Effector memory CD4-positive, alpha-beta T cell (primary cell): ENCODE results near the gene PPP3CB.

Source experiments
- DNase-seq, 3 donors: peaks; one replicate each; pipeline ENCODE4 v3.0.0-alpha.2; 2020
- H3K27ac ChIP-seq: 2 replicates; pipeline ENCODE4 v1.7.0; 2013; ENCODE audit warnings: mild to moderate bottlenecking, low read length, moderate library complexity; ENCODE audit not compliant: insufficient read depth, poor library complexity, severe bottlenecking
- H3K27me3 ChIP-seq: replicated peaks from 2 replicates; pipeline ENCODE4 v1.7.0; 2013; ENCODE audit warnings: mild to moderate bottlenecking, low read length; ENCODE audit not compliant: insufficient read depth, control insufficient read depth, poor library complexity, severe bottlenecking
- H3K36me3 ChIP-seq: 2 replicates; pipeline ENCODE4 v1.7.0; 2013; ENCODE audit warnings: mild to moderate bottlenecking, low read length, moderate library complexity; ENCODE audit not compliant: control insufficient read depth, insufficient read depth
- H3K4me1 ChIP-seq: 2 replicates; pipeline ENCODE4 v1.7.0; 2013; ENCODE audit warnings: low read length, mild to moderate bottlenecking; ENCODE audit not compliant: control insufficient read depth, insufficient read depth, poor library complexity, severe bottlenecking
- H3K4me3 ChIP-seq: 2 replicates; pipeline ENCODE4 v1.7.0; 2013; ENCODE audit warnings: low read length, low read depth, mild to moderate bottlenecking; ENCODE audit not compliant: insufficient read depth, poor library complexity, severe bottlenecking
- H3K9me3 ChIP-seq: 2 replicates; pipeline ENCODE4 v1.7.0; 2013; ENCODE audit warnings: mild to moderate bottlenecking, low read length, moderate library complexity; ENCODE audit not compliant: control insufficient read depth

PPP3CB gene

DNA sequence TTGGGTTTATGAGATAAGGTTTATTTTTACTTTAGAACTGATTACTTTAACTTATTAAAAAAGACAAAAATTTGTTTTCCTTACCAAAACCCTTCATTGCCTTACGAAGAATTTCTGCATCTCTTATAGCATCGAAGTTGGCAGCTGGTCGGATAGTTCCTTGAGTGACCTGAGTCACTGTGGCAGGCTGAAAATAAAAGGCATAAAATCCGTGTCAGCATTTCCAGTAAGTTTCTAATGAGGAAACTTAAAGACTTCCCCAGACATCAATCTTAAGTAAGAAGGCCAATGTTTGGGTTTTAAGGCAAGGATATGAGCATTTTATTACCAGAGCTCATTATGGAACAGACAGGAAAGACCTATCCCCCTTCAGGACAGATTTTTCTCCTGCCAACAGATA lies 107.6 kb downstream of the PPP3CB start:
- DNase-seq = no peak
- no peaks in the 10 kb centered on the region for H3K9me3 ChIP-seq
- H3K4me3 ChIP-seq = no peak overlapping the region
- no peak overlapping the region for H3K27ac ChIP-seq
- no peaks in the 10 kb centered on the region for H3K4me1 ChIP-seq
- H3K27me3 ChIP-seq = no peaks in the 10 kb centered on the region
- peaks cover 58% of the 10 kb centered on the region for H3K36me3 ChIP-seq

DNA sequence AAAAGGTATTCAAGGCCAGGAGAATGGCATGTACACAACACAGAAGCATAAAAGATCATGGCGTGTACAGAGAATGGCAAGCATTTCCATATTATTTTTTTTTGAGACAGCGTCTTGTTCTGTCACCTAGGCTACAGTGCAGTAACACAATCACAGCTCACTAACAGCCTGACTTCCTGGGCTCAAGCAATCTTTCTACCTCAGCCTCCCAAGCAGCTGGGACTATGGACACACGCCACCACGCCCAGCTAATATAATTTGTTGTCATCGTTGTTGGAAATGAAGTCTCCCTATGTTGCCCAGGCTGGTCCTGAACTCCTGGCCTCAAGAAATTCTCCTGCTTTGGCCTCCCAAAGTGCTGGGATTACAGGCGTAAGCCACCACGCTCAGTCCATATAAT lies 109.2 kb downstream of the PPP3CB start:
- Histone ChIP-seq H3K9me3 (no peaks in the 10 kb centered on the region), H3K36me3 (peaks cover 71% of the 10 kb centered on the region), H3K27ac (no peak overlapping the region), H3K27me3 (no peaks in the 10 kb centered on the region), H3K4me1 (no peaks in the 10 kb centered on the region), H3K4me3 (no peak overlapping the region)
- DNase-seq = no peak
